H1 (cell line): ENCODE results near the gene PTPRD. TPM values are rescaled to one million over a fixed set of nuclear protein-coding genes. Genes with fewer than 3 reads are reported as not detected.

Experiments used
- CTCF ChIA-PET: fragments of 300-600 bp; sonication (Branson Sonifier 250); formaldehyde crosslinking; loops from one replicate; lab custom pipeline; 2021; ENCODE audit not compliant: partially characterized antibody; lab: Charles Lee
- POLR2A ChIA-PET: fragments of 300-600 bp; sonication (Branson Sonifier 250); formaldehyde crosslinking; loops from one replicate; lab custom pipeline; 2021; ENCODE audit warnings: inconsistent platforms; ENCODE audit not compliant: partially characterized antibody; lab: Charles Lee
- DNase-seq, 2 experiments: peaks; one replicate each; pipeline versions ENCODE4 v3.0.0 to v3.0.0-alpha.2; 2010 to 2022; ENCODE audit warnings: low spot score in 2 of 2, low read depth in 1 of 2, mixed read lengths in 1 of 2
- FAIRE-seq: peaks from 2 replicates; lab custom pipeline; 2011; peaks lifted over from hg19 to GRCh38; lab: Jason Lieb, UNC
- H2AFZ ChIP-seq: 2 replicates; pipeline ENCODE4 v1.8.1; 2012; ENCODE audit warnings: low read length, inconsistent platforms
- H2AK5ac ChIP-seq: 2 replicates; pipeline ENCODE4 v1.6.1; 2013; ENCODE audit warnings: low read depth, low read length
- H2BK120ac ChIP-seq: replicated peaks from 2 replicates; pipeline ENCODE3; 2013; ENCODE audit warnings: low read depth, low read length, inconsistent platforms
- H2BK12ac ChIP-seq: 2 replicates; pipeline ENCODE4 v1.6.1; 2013; ENCODE audit warnings: low read depth, low read length
- H2BK15ac ChIP-seq: 2 replicates; pipeline ENCODE4 v1.6.1; 2013; ENCODE audit warnings: low read length
- H2BK20ac ChIP-seq: 2 replicates; pipeline ENCODE4 v1.6.1; 2013; ENCODE audit warnings: low read length
- H2BK5ac ChIP-seq: 2 replicates; pipeline ENCODE4 v1.6.1; 2013; ENCODE audit warnings: low read depth, low read length
- H3K14ac ChIP-seq: 2 replicates; pipeline ENCODE4 v1.6.1; 2013; ENCODE audit warnings: inconsistent platforms; ENCODE audit not compliant: insufficient read length
- H3K18ac ChIP-seq: 2 replicates; pipeline ENCODE4 v1.6.1; 2013; ENCODE audit warnings: low read length; ENCODE audit errors: extremely low read depth
- H3K23ac ChIP-seq: 2 replicates; pipeline ENCODE4 v1.6.1; 2013; ENCODE audit warnings: inconsistent platforms; ENCODE audit not compliant: insufficient read length
- H3K23me2 ChIP-seq: 2 replicates; pipeline ENCODE4 v1.6.1; 2013; ENCODE audit warnings: low read depth, low read length
- H3K27ac ChIP-seq: 2 replicates; pipeline ENCODE4 v1.6.1; 2011; ENCODE audit warnings: low read depth, low read length, inconsistent platforms
- H3K27me3 ChIP-seq, 4 experiments: replicated peaks in 1 of 4; 1 replicate in 1 of 4; 2 replicates in 3 of 4; pipeline versions ENCODE4 v1.6.1 to v1.8.1; 2011 to 2013; ENCODE audit warnings: low read length in 3 of 4, mild to moderate bottlenecking in 3 of 4, inconsistent platforms in 2 of 4, mixed read lengths in 2 of 4, moderate library complexity in 1 of 4; ENCODE audit not compliant: control insufficient read depth in 3 of 4, insufficient read depth in 3 of 4; ENCODE audit errors: extremely low read depth in 1 of 4
- H3K36me3 ChIP-seq, 4 experiments: 2 replicates each; pipeline versions ENCODE4 v1.6.1 to v1.8.1; 2011 to 2013; ENCODE audit warnings: mild to moderate bottlenecking in 4 of 4, low read length in 3 of 4, moderate library complexity in 2 of 4, control low read depth in 1 of 4, inconsistent platforms in 1 of 4; ENCODE audit not compliant: insufficient read depth in 4 of 4, control insufficient read depth in 2 of 4
- H3K4ac ChIP-seq: replicated peaks from 2 replicates; pipeline ENCODE3; 2013; ENCODE audit warnings: low read length, low read depth, mixed read lengths, inconsistent platforms; ENCODE audit not compliant: insufficient read length
- H3K4me1 ChIP-seq, 4 experiments: replicated peaks in 1 of 4; 1 replicate in 1 of 4; 2 replicates in 3 of 4; pipeline versions ENCODE4 v1.6.1 to v1.8.1; 2011 to 2013; ENCODE audit warnings: low read length in 3 of 4, inconsistent platforms in 2 of 4, mixed read lengths in 1 of 4; ENCODE audit not compliant: insufficient read depth in 4 of 4, control insufficient read depth in 3 of 4
- H3K4me2 ChIP-seq, 2 experiments: 2 replicates each; pipeline versions ENCODE4 v1.6.1 to v1.8.1; 2011 to 2013; ENCODE audit warnings: low read depth in 2 of 2, low read length in 2 of 2, control low read depth in 1 of 2, inconsistent platforms in 1 of 2, mild to moderate bottlenecking in 1 of 2; ENCODE audit not compliant: insufficient read depth in 1 of 2
- H3K4me3 ChIP-seq, 4 experiments: fragments of 200-600, 300-600 bp in 1 of 4; sonication (generic), shearing (Covaris generic), sonication (Bioruptor Twin) in 1 of 4; 2 replicates each; pipeline versions ENCODE4 v1.5.1 to v1.8.1; 2011 to 2016; ENCODE audit warnings: low read length in 4 of 4, low read depth in 3 of 4, control low read depth in 2 of 4, inconsistent platforms in 2 of 4, mild to moderate bottlenecking in 2 of 4, mixed read lengths in 1 of 4, moderate library complexity in 1 of 4; ENCODE audit not compliant: insufficient read depth in 2 of 4; ENCODE audit errors: extremely low read depth in 1 of 4
- H3K56ac ChIP-seq: replicated peaks from 2 replicates; pipeline ENCODE3; 2013; ENCODE audit warnings: low read depth, mild to moderate bottlenecking, mixed read lengths, low read length, inconsistent platforms; ENCODE audit not compliant: insufficient read length
- H3K79me1 ChIP-seq: 2 replicates; pipeline ENCODE4 v1.6.1; 2013; ENCODE audit warnings: low read depth, low read length, control low read depth
- H3K79me2 ChIP-seq, 2 experiments: 2 replicates each; pipeline versions ENCODE4 v1.6.1 to v1.8.1; 2012 to 2013; ENCODE audit warnings: low read length in 2 of 2, mild to moderate bottlenecking in 2 of 2, inconsistent platforms in 1 of 2; ENCODE audit not compliant: insufficient read depth in 2 of 2, control insufficient read depth in 1 of 2
- H3K9ac ChIP-seq, 4 experiments: replicated peaks in 1 of 4; 1 replicate in 1 of 4; 2 replicates in 3 of 4; pipeline versions ENCODE4 v1.6.1 to v1.8.1; 2011 to 2013; ENCODE audit warnings: low read depth in 3 of 4, low read length in 3 of 4, control low read depth in 2 of 4, mild to moderate bottlenecking in 2 of 4, moderate library complexity in 2 of 4, inconsistent platforms in 1 of 4; ENCODE audit errors: extremely low read depth in 1 of 4
- H3K9me3 ChIP-seq, 2 experiments: 2 replicates each; pipeline versions ENCODE4 v1.6.1 to v1.8.1; 2012 to 2013; ENCODE audit warnings: mild to moderate bottlenecking in 2 of 2, moderate library complexity in 2 of 2, control low read depth in 1 of 2, inconsistent platforms in 1 of 2, low read depth in 1 of 2, low read length in 1 of 2, mixed read lengths in 1 of 2; ENCODE audit not compliant: insufficient read depth in 2 of 2
- H4K20me1 ChIP-seq, 2 experiments: replicated peaks in 1 of 2; 2 replicates each; pipeline versions ENCODE3 to v1.8.1; 2011 to 2013; ENCODE audit warnings: inconsistent platforms in 2 of 2, low read length in 2 of 2, mild to moderate bottlenecking in 1 of 2; ENCODE audit not compliant: insufficient read depth in 2 of 2, control insufficient read depth in 1 of 2
- H4K5ac ChIP-seq: 2 replicates; pipeline ENCODE4 v1.6.1; 2013; ENCODE audit warnings: low read length, low read depth, mixed read lengths, inconsistent platforms; ENCODE audit not compliant: insufficient read length
- H4K8ac ChIP-seq: 2 replicates; pipeline ENCODE4 v1.8.0; 2013; ENCODE audit warnings: mild to moderate bottlenecking, moderate library complexity, low read length, inconsistent platforms; ENCODE audit not compliant: insufficient read depth; ENCODE audit errors: extremely low read depth
- H4K91ac ChIP-seq: replicated peaks from 2 replicates; pipeline ENCODE3; 2013; ENCODE audit warnings: low read length, mixed read lengths, inconsistent platforms; ENCODE audit not compliant: insufficient read length
- ATF2 ChIP-seq: IDR thresholded peaks from 2 replicates; pipeline ENCODE4 v1.6.1; 2012; ENCODE audit warnings: low read length, inconsistent platforms
- CTBP2 ChIP-seq: IDR thresholded peaks from 2 replicates; pipeline ENCODE4 v1.7.0; 2011; ENCODE audit warnings: borderline replicate concordance, mild to moderate bottlenecking, moderate library complexity, mixed read lengths, low read length; ENCODE audit not compliant: insufficient read depth, insufficient read length
- KDM5A ChIP-seq: fragments of 200-600 bp; IDR thresholded peaks from 2 replicates; pipeline ENCODE4 v1.7.1; 2012; ENCODE audit warnings: mild to moderate bottlenecking, low read length, inconsistent platforms, mixed read lengths
- NRF1 ChIP-seq: IDR thresholded peaks from 2 replicates; pipeline ENCODE4 v1.6.1; 2011; ENCODE audit warnings: mild to moderate bottlenecking, low read depth, low read length, improper control_type of control experiment
- TAF7 ChIP-seq: optimal IDR thresholded peaks from 2 replicates; pipeline ENCODE3; 2011; ENCODE audit warnings: low read depth, mild to moderate bottlenecking, inconsistent platforms, low read length, moderate library complexity, borderline replicate concordance
- WGBS, 2 experiments: shearing (Covaris generic) in 1 of 2; methylation state at CpG; one replicate each; pipeline versions ENCODE4 v1.1.6 to v1.1.7; 2013 to 2015; ENCODE audit warnings: low lambda C conversion rate in 2 of 2, mixed read lengths in 2 of 2, inconsistent platforms in 1 of 2, low coverage in 1 of 2, missing lambda C conversion rate in 1 of 2; ENCODE audit not compliant: insufficient replicate concordance in 2 of 2, insufficient coverage in 1 of 2, insufficient read length in 1 of 2; ENCODE audit errors: extremely low coverage in 1 of 2, missing lambda C conversion rate in 1 of 2; 5-methylcytosine and 5-hydroxymethylcytosine counted together
- polyA plus RNA-seq, 7 experiments: library from polyadenylated mRNA; depleted of rRNA in 3 of 7; stranded (reverse) in 5 of 7; unstranded in 2 of 7; fragments of >200 nt in 5 of 7; fragments of 200-250 nt in 2 of 7; gene quantifications; 1 replicate in 5 of 7; 2 replicates in 1 of 7; 4 replicates in 1 of 7; pipeline versions ENCODE4 v1.2.1 to v1.2.3, GENCODE V29; 2011 to 2013; ENCODE audit warnings: missing spikeins in 2 of 7, mixed read lengths in 2 of 7
- total RNA-seq: library from RNA; stranded (reverse); fragmentation: NEBNext Ultra II Directional; extraction: Animal tissue kit (Norgen Biotek cat#: 25700); gene quantifications from 2 replicates; pipeline ENCODE4 v1.2.1, GENCODE V29; 2021

PTPRD gene
- total and polyA plus RNA-seq, 2 of the 8 experiments (the other 6 are each of a cell fraction or from before 2014, with no cell fraction given) = 17.2 to 77.0 TPM

DNA sequence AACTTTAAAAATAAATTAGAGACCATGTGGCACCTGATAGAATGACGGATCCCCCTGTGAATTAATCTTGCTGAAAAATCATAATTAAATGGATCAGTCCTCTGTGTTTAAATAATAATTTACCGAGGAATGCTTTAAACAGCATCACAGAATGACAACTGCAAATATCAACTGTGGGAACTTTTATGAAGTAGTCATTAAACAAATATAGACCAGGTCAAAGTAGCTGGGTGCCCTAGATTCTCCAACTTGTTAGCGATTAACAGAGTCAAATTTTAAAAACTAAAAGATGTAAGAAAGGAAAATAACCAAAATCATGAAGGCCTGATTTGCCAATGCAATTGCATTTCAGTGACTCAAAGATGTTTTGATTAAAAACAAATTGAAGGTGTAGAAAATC, 933.4 kb downstream of the PTPRD start:
- no peak overlapping the region for H2BK12ac ChIP-seq
- H3K14ac ChIP-seq = no peak overlapping the region
- H3K4me3 ChIP-seq = no peak overlapping the region
- no peak overlapping the region for H3K56ac ChIP-seq
- H3K23me2 ChIP-seq = no peaks in the 10 kb centered on the region
- H2BK120ac ChIP-seq = no peak overlapping the region
- H2BK15ac ChIP-seq = no peak overlapping the region
- H3K9ac ChIP-seq = no peak overlapping the region
- no peak overlapping the region for H4K5ac ChIP-seq
- H4K8ac ChIP-seq = no peak overlapping the region
- no peak overlapping the region for H4K91ac ChIP-seq
- no peak overlapping the region for H3K23ac ChIP-seq
- no peak overlapping the region for H2AFZ ChIP-seq
- H4K20me1 ChIP-seq = no peaks in the 10 kb centered on the region
- CTCF ChIA-PET = no interaction called here
- no peaks in the 10 kb centered on the region for H3K36me3 ChIP-seq
- no peak overlapping the region for H2BK5ac ChIP-seq
- H2BK20ac ChIP-seq = no peak overlapping the region
- H3K4ac ChIP-seq = no peak overlapping the region
- no peak for DNase-seq
- H3K79me1 ChIP-seq = no peaks in the 10 kb centered on the region
- H3K9me3 ChIP-seq = no peaks in the 10 kb centered on the region
- WGBS, 2 experiments = 82% methylated on average over 3 of the region's 3 CpGs; no CpG with 5 or more reads in 1 of the 2 experiments
- TF ChIP-seq TAF7 (no peak), CTBP2 (no peak), ATF2 (no peak), NRF1 (no peak), KDM5A (no peak)
- no peak overlapping the region for H3K27ac ChIP-seq
- no peak overlapping the region for H2AK5ac ChIP-seq
- no peak overlapping the region for H3K4me2 ChIP-seq
- no peaks in the 10 kb centered on the region for H3K79me2 ChIP-seq
- no peaks in the 10 kb centered on the region for H3K4me1 ChIP-seq
- no peak for FAIRE-seq
- no peak overlapping the region for H3K18ac ChIP-seq
- POLR2A ChIA-PET = no interaction called here
- no peaks in the 10 kb centered on the region for H3K27me3 ChIP-seq
